Osteocyte (in vitro differentiated cells): ENCODE measurements around the gene PARPBP. TPM values are rescaled to one million over a fixed set of nuclear protein-coding genes. Genes with fewer than 3 reads are reported as not detected.

Experiments
- DNase-seq: peaks from one replicate; pipeline ENCODE4 v3.0.0; 2021; ENCODE audit warnings: mixed read lengths; ENCODE audit not compliant: unreplicated experiment; ENCODE audit errors: extremely low spot score
- H3K27ac Mint-ChIP-seq: one replicate; pipeline ENCODE4 v1.8.0; 2021; ENCODE audit warnings: mild to moderate bottlenecking, mixed read lengths; ENCODE audit not compliant: unreplicated experiment
- H3K27me3 Mint-ChIP-seq: one replicate; pipeline ENCODE4 v1.8.0; 2021; ENCODE audit warnings: mixed read lengths; ENCODE audit not compliant: unreplicated experiment
- H3K36me3 Mint-ChIP-seq: one replicate; pipeline ENCODE4 v1.8.0; 2021; ENCODE audit warnings: mixed read lengths; ENCODE audit not compliant: unreplicated experiment
- H3K4me1 Mint-ChIP-seq: one replicate; pipeline ENCODE4 v1.8.0; 2021; ENCODE audit warnings: mixed read lengths; ENCODE audit not compliant: unreplicated experiment
- H3K4me3 Mint-ChIP-seq: one replicate; pipeline ENCODE4 v1.8.0; 2021; ENCODE audit warnings: mild to moderate bottlenecking, moderate library complexity, mixed read lengths; ENCODE audit not compliant: unreplicated experiment
- H3K9me3 Mint-ChIP-seq: one replicate; pipeline ENCODE4 v1.8.0; 2021; ENCODE audit warnings: mixed read lengths; ENCODE audit not compliant: unreplicated experiment
- CTCF ChIP-seq: fragments of 200-600 bp; sonication (generic); IDR thresholded peaks from 2 replicates; pipeline ENCODE4 v1.5.0; 2021; ENCODE audit warnings: antibody characterized with exemption, mild to moderate bottlenecking, moderate library complexity
- total RNA-seq: library from RNA; stranded (reverse); gene quantifications from 2 replicates; pipeline ENCODE4 v1.2.1, GENCODE V29; 2021

PARPBP gene
- total RNA-seq, 1 donor from 2014 or later = 5.1 TPM

DNA sequence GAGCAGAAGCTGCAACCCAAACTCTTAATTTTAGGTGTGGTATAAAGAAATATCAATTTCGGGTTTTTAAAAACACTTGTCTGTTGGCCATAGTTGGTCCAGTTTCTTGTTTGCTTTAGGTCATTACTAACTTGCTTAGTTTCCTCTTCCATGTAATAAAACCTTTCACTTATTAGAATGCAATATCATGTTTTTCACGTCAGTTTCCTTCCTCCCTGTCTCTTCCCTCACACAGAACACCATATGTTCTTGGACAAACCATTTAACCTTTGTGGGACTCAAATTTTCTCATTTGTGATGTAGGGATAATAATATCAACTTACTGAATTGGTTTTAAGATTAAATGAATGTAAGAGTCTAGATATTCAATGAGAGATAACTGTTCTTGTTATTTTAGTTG lies 54.8 kb downstream of the PARPBP start:
- Mint-ChIP-seq H3K4me3 (no peak overlapping the region), H3K27me3 (no peaks in the 10 kb centered on the region), H3K9me3 (no peaks in the 10 kb centered on the region), H3K4me1 (peaks cover 7% of the 10 kb centered on the region), H3K36me3 (no peaks in the 10 kb centered on the region), H3K27ac (no peak overlapping the region)
- no peak for TF ChIP-seq CTCF
- no peak for DNase-seq

DNA sequence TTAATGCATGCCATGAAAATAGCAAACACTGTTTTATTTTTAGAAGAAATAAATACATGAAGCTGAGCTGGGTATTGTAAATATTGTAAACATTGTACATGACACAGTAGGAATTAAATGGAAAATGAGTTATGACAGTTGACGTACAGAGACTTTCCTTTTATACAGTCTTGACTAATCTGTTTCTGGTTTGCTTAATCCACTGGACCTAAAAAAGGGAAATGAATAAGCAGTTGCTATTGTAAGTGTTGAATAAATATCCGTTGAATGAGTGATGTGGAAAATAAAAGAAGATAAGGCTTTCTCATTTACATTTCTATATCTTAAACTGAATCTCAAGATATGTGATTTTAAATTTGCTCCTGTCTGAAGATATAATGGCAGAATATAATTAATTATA lies 62.7 kb downstream of the PARPBP start:
- no peak for DNase-seq
- Mint-ChIP-seq H3K36me3 (no peaks in the 10 kb centered on the region), H3K4me1 (no peaks in the 10 kb centered on the region), H3K27me3 (no peaks in the 10 kb centered on the region), H3K4me3 (no peak overlapping the region), H3K27ac (no peak overlapping the region), H3K9me3 (no peaks in the 10 kb centered on the region)
- no peak for TF ChIP-seq CTCF

- Mint-ChIP-seq H3K4me1 (peaks cover 4% of the 10 kb centered on the region), H3K36me3 (no peaks in the 10 kb centered on the region), H3K27me3 (no peaks in the 10 kb centered on the region), H3K9me3 (no peaks in the 10 kb centered on the region), H3K4me3 (no peak overlapping the region), H3K27ac (no peak overlapping the region)
- no peak for TF ChIP-seq CTCF
- no peak for DNase-seq
These were observed 75.8 kb downstream of the PARPBP start for GRCh38 chr12:102195826-102196225.

DNA sequence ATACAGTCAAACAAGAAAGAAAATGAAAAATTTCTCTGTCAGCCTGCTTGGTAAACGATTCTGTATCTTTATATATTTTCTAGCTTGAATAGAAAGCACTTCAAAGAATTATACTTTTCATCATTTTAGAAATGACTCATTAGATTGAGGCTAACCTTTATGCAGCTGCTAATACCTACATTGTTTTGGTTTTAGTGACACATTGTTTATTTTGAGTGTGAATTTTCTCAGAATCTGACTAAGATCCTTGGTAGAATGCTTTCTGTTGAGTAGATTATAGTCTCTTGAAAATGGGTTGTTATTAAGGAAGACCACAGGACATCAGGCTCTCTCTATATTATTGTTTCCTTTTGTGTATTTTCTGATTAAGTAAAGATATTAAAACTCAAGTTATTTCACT lies 77.8 kb downstream of the PARPBP start, which contains the start of gene PMCH:
PMCH (minus strand) TSS at position 45 of the 400 bp plus-strand sequence. CDS start 63 bp downstream, outside the sequence.
- Mint-ChIP-seq H3K36me3 (no peaks in the 10 kb centered on the region), H3K4me1 (peaks cover 4% of the 10 kb centered on the region), H3K4me3 (no peak within 1 kb of the TSS), H3K9me3 (no peaks in the 10 kb centered on the region), H3K27ac (no peak within 1 kb of the TSS), H3K27me3 (no peaks in the 10 kb centered on the region)
- TF ChIP-seq CTCF = no peak
- no peak for DNase-seq

- DNase-seq = no peak
- H3K4me1 Mint-ChIP-seq = peaks cover 4% of the 10 kb centered on the region
- no peak overlapping the region for H3K4me3 Mint-ChIP-seq
- no peak overlapping the region for H3K27ac Mint-ChIP-seq
- peaks cover 5% of the 10 kb centered on the region for H3K36me3 Mint-ChIP-seq
- H3K27me3 Mint-ChIP-seq = no peaks in the 10 kb centered on the region
- TF ChIP-seq CTCF = no peak
- peaks cover 6% of the 10 kb centered on the region for H3K9me3 Mint-ChIP-seq
These were observed 81.6 kb downstream of the PARPBP start for GRCh38 chr12:102201436-102202061.
